Mesenchymal stem cell (in vitro differentiated cells and primary cell): ENCODE results near the gene EPAS1.

Source experiments
- DNase-seq: peaks from one replicate; pipeline ENCODE4 v3.0.0-alpha.2; 2013
- H2AFZ ChIP-seq: one replicate; pipeline ENCODE4 v1.6.1; 2013; ENCODE audit warnings: low read depth, mild to moderate bottlenecking, control low read depth, inconsistent platforms, low read length, moderate library complexity
- H2AK5ac ChIP-seq: 2 replicates; pipeline ENCODE4 v1.6.1; 2013; ENCODE audit warnings: low read length, moderate library complexity, mild to moderate bottlenecking, inconsistent platforms; ENCODE audit not compliant: severe bottlenecking
- H2BK120ac ChIP-seq: one replicate; pipeline ENCODE4 v1.6.1; 2013; ENCODE audit warnings: low read depth, mild to moderate bottlenecking, inconsistent platforms, low read length, moderate library complexity
- H2BK12ac ChIP-seq, 2 experiments: one replicate each; pipeline ENCODE4 v1.6.1; 2013; ENCODE audit warnings: inconsistent platforms in 2 of 2, low read length in 2 of 2, mild to moderate bottlenecking in 2 of 2, moderate library complexity in 2 of 2, control low read depth in 1 of 2
- H2BK15ac ChIP-seq: one replicate; pipeline ENCODE4 v1.6.1; 2013; ENCODE audit warnings: mild to moderate bottlenecking, low read depth, inconsistent platforms; ENCODE audit not compliant: poor library complexity, severe bottlenecking
- H2BK5ac ChIP-seq: 2 replicates; pipeline ENCODE4 v1.6.1; 2013; ENCODE audit warnings: low read depth, mild to moderate bottlenecking, low read length, control low read depth, inconsistent platforms; ENCODE audit not compliant: poor library complexity, severe bottlenecking
- H3K14ac ChIP-seq, 2 experiments: one replicate each; pipeline ENCODE4 v1.6.1; 2013; ENCODE audit warnings: inconsistent platforms in 2 of 2, low read length in 2 of 2, control low read depth in 1 of 2, mild to moderate bottlenecking in 1 of 2, moderate library complexity in 1 of 2
- H3K18ac ChIP-seq, 2 experiments: one replicate each; pipeline ENCODE4 v1.6.1; 2013; ENCODE audit warnings: inconsistent platforms in 2 of 2, low read length in 2 of 2, control low read depth in 1 of 2, low read depth in 1 of 2, mild to moderate bottlenecking in 1 of 2
- H3K23ac ChIP-seq, 2 experiments: one replicate each; pipeline ENCODE4 v1.6.1; 2013; ENCODE audit warnings: inconsistent platforms in 2 of 2, low read length in 2 of 2, mild to moderate bottlenecking in 2 of 2, moderate library complexity in 2 of 2, control low read depth in 1 of 2
- H3K27ac ChIP-seq: 2 replicates; pipeline ENCODE4 v1.5.1; 2013; ENCODE audit warnings: mild to moderate bottlenecking, moderate library complexity, low read length, control low read depth, inconsistent platforms; ENCODE audit not compliant: poor library complexity, severe bottlenecking
- H3K27me3 ChIP-seq, 2 experiments: 2 replicates each; pipeline versions ENCODE4 v1.6.1 to v1.7.0; 2013; ENCODE audit warnings: low read length in 2 of 2, mild to moderate bottlenecking in 2 of 2, moderate library complexity in 2 of 2, control low read depth in 1 of 2, inconsistent platforms in 1 of 2; ENCODE audit not compliant: control insufficient read depth in 1 of 2, insufficient read depth in 1 of 2
- H3K36me3 ChIP-seq, 2 experiments: 2 replicates each; pipeline versions ENCODE4 v1.6.1 to v1.7.0; 2013; ENCODE audit warnings: low read length in 2 of 2, control low read depth in 1 of 2, inconsistent platforms in 1 of 2, low read depth in 1 of 2, mild to moderate bottlenecking in 1 of 2; ENCODE audit not compliant: insufficient read depth in 2 of 2, control insufficient read depth in 1 of 2
- H3K4ac ChIP-seq, 2 experiments: one replicate each; pipeline ENCODE4 v1.6.1; 2013; ENCODE audit warnings: inconsistent platforms in 2 of 2, low read length in 2 of 2, mild to moderate bottlenecking in 2 of 2, moderate library complexity in 2 of 2, control low read depth in 1 of 2, low read depth in 1 of 2
- H3K4me1 ChIP-seq: 2 replicates; pipeline ENCODE4 v1.6.1; 2013; ENCODE audit warnings: low read depth, low read length, control low read depth; ENCODE audit not compliant: control insufficient read depth, insufficient read depth
- H3K4me2 ChIP-seq: 2 replicates; pipeline ENCODE4 v1.6.1; 2013; ENCODE audit warnings: low read length, mild to moderate bottlenecking, inconsistent platforms; ENCODE audit not compliant: poor library complexity, severe bottlenecking
- H3K4me3 ChIP-seq, 2 experiments: 2 replicates each; pipeline versions ENCODE4 v1.5.1 to v1.7.0; 2013; ENCODE audit warnings: low read length in 2 of 2, mild to moderate bottlenecking in 2 of 2, control low read depth in 1 of 2, low read depth in 1 of 2; ENCODE audit not compliant: insufficient read depth in 1 of 2
- H3K79me1 ChIP-seq: replicated peaks from 2 replicates; pipeline ENCODE4 v1.6.1; 2013; ENCODE audit warnings: mild to moderate bottlenecking, control low read depth, low read length, inconsistent platforms; ENCODE audit not compliant: poor library complexity, severe bottlenecking
- H3K9ac ChIP-seq: 2 replicates; pipeline ENCODE4 v1.7.0; 2013; ENCODE audit warnings: mild to moderate bottlenecking, low read length, moderate library complexity
- H3K9me3 ChIP-seq: 2 replicates; pipeline ENCODE4 v1.7.0; 2013; ENCODE audit warnings: mild to moderate bottlenecking, low read length; ENCODE audit not compliant: control insufficient read depth
- H4K8ac ChIP-seq: one replicate; pipeline ENCODE4 v1.6.1; 2013; ENCODE audit warnings: inconsistent platforms, mild to moderate bottlenecking, low read length, moderate library complexity
- H4K91ac ChIP-seq: one replicate; pipeline ENCODE4 v1.6.1; 2013; ENCODE audit warnings: mild to moderate bottlenecking, low read length, inconsistent platforms
- WGBS: methylation state at CpG from one replicate; pipeline ENCODE4 v1.1.7; 2013; ENCODE audit warnings: mixed read lengths; 5-methylcytosine and 5-hydroxymethylcytosine counted together

Gene EPAS1

DNA sequence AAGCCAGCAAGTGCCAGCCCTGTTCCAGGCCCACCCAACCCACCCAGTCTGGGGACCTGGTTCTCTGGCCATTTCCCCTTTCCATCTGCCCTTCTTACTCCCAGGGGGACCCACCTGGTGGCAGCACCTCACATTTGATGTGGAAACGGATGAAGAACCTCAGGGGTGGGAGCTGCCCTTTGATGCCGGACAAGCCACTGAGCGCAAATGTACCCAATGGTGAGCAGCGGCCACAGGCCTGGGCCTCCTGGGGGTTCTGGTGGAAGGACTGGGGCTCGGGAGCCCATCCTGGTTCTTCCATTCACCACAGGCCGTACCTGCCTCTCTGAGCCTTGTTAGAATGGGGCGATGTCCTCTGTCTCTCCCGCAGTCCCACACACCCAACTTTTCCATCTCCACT lies 84.7 kb downstream of the EPAS1 start:
- H3K4me3 ChIP-seq, result no peak overlapping the region
- H2BK5ac ChIP-seq, result no peak overlapping the region
- no peaks in the 10 kb centered on the region for H3K79me1 ChIP-seq
- no peak overlapping the region for H3K18ac ChIP-seq
- DNase-seq, result no peak
- no peaks in the 10 kb centered on the region for H3K27me3 ChIP-seq
- WGBS, result 100% methylated on average over 5 of the region's 8 CpGs
- peaks cover 1% of the 10 kb centered on the region for H3K4me1 ChIP-seq
- H3K23ac ChIP-seq, result no peak overlapping the region
- no peak overlapping the region for H2BK15ac ChIP-seq
- no peak overlapping the region for H2BK120ac ChIP-seq
- no peak overlapping the region for H3K9ac ChIP-seq
- no peak overlapping the region for H4K8ac ChIP-seq
- H2AK5ac ChIP-seq, result no peak overlapping the region
- no peak overlapping the region for H2AFZ ChIP-seq
- H2BK12ac ChIP-seq, result no peak overlapping the region
- H3K9me3 ChIP-seq, result no peaks in the 10 kb centered on the region
- no peak overlapping the region for H4K91ac ChIP-seq
- H3K36me3 ChIP-seq, result peaks cover 75 to 77% of the 10 kb centered on the region in 2 experiments
- no peak overlapping the region for H3K4ac ChIP-seq
- H3K27ac ChIP-seq, result no peak overlapping the region
- H3K4me2 ChIP-seq, result no peak overlapping the region
- H3K14ac ChIP-seq, result no peak overlapping the region

DNA sequence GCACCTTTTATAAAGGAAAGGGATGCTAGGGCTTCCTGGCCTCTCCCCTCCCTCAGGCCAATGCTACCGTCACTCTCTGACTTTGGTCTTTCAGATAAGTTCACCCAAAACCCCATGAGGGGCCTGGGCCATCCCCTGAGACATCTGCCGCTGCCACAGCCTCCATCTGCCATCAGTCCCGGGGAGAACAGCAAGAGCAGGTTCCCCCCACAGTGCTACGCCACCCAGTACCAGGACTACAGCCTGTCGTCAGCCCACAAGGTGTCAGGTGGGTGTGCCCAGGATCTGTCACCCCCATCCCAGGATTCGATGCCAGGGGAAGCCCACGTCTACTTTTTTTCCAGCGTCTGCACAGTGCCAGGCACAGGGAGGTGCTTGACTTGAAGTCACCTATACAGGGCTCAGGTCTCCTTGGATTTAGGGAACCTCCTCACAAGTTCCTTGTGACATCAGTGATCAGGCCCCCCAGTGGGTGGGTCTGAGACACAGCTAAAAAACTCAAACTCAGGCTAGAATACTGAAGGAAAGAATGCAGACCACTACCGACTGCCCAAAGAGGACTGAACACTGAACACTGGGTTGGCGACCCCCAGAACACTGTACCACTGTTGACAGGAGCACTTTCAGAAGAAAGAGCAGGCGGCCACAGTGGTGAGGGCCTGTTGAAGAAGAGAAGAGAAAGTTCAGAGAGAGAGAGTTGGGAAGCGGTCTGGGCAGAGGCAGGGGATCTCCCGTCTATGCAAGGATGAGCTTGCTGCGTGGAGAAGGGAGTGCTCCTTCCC lies 85.3 kb downstream of the EPAS1 start:
- no peaks in the 10 kb centered on the region for H3K9me3 ChIP-seq
- H3K18ac ChIP-seq, result no peak overlapping the region
- no peaks in the 10 kb centered on the region for H3K27me3 ChIP-seq
- H4K91ac ChIP-seq, result no peak overlapping the region
- no peak overlapping the region for H3K4ac ChIP-seq
- no peak overlapping the region for H2BK5ac ChIP-seq
- H3K4me1 ChIP-seq, result peaks cover 1% of the 10 kb centered on the region
- H3K4me2 ChIP-seq, result no peak overlapping the region
- no peak overlapping the region for H3K14ac ChIP-seq
- H2BK12ac ChIP-seq, result no peak overlapping the region
- no peak overlapping the region for H3K23ac ChIP-seq
- no peak overlapping the region for H3K27ac ChIP-seq
- peaks cover 69 to 74% of the 10 kb centered on the region in 2 experiments for H3K36me3 ChIP-seq
- no peak overlapping the region for H3K4me3 ChIP-seq
- peak overlapping the region; percentile 23 for H2BK15ac ChIP-seq
- no peak for DNase-seq
- no peak overlapping the region for H2AK5ac ChIP-seq
- WGBS, result 92% methylated on average over 14 of the region's 14 CpGs
- no peak overlapping the region for H4K8ac ChIP-seq
- no peak overlapping the region for H2AFZ ChIP-seq
- no peak overlapping the region for H2BK120ac ChIP-seq
- H3K79me1 ChIP-seq, result no peaks in the 10 kb centered on the region
- no peak overlapping the region for H3K9ac ChIP-seq

DNA sequence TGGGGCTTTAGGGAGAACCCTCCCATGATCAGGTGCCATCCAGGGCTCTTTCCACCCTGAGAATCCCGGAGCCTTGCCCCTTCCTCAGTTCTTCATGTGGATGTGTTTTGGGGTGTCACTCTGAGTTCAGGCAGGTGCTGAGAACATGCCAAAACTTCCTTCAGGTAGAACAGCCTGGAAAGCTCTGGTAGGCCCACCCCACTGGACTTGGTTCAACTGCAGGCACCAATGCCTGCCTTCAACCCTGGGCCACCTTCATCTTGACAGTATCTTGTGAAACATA lies 85.8 kb downstream of the EPAS1 start:
- Histone ChIP-seq H2BK5ac (no peak overlapping the region), H3K79me1 (no peaks in the 10 kb centered on the region), H3K27ac (no peak overlapping the region), H2AFZ (no peak overlapping the region), H3K9me3 (no peaks in the 10 kb centered on the region), H3K4ac (no peak overlapping the region), H2BK12ac (no peak overlapping the region), H3K4me3 (no peak overlapping the region), H2BK15ac (peak overlapping the region; percentile 23), H2AK5ac (no peak overlapping the region), H3K4me2 (no peak overlapping the region), H4K91ac (no peak overlapping the region), H4K8ac (no peak overlapping the region), H3K4me1 (peaks cover 1% of the 10 kb centered on the region), H3K9ac (no peak overlapping the region), H3K27me3 (no peaks in the 10 kb centered on the region), H3K14ac (no peak overlapping the region), H2BK120ac (no peak overlapping the region), H3K23ac (no peak overlapping the region), H3K36me3 (peaks cover 67 to 69% of the 10 kb centered on the region in 2 experiments), H3K18ac (no peak overlapping the region)
- 100% methylated on average over 1 of the region's 1 CpG for WGBS
- no peak for DNase-seq

DNA sequence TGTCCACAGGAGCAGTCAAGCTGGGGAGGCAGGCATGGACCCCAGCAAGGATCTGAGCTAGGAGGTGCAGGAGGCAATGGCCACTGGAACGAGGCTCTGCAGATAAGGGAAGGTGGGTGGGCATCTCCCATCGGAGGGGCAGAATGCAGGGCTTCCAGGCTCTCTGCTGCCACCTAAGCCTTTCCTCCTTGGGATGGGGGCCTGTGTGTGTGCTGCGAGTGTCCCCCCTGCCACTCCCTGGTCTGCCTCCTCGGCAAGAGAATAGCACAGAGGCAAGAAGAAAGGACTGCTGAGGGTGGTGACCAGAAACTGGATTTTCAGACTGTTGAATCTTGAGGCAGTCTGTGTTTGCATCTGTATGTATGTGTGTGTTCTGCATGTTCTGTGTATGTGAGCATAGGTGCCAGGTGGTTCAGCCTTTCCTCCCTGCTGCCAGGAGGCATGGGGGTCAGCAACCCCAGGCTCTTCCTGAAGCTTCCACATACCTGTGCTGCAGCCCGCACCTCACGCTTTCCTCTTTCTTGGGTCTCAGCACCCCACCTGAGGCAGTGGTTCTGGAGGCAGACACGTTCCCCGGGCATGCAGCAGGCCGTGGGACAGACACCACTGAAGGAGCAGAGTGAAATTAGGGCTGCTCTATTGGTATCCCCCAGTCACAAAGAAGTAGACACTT lies 86.7 kb downstream of the EPAS1 start:
- H3K4me1 ChIP-seq, result peaks cover 1% of the 10 kb centered on the region
- no peak overlapping the region for H2BK12ac ChIP-seq
- no peak overlapping the region for H3K14ac ChIP-seq
- H3K23ac ChIP-seq, result no peak overlapping the region
- H2BK15ac ChIP-seq, result no peak overlapping the region
- no peak overlapping the region for H2BK120ac ChIP-seq
- DNase-seq, result no peak
- no peaks in the 10 kb centered on the region for H3K9me3 ChIP-seq
- peaks cover 60 to 63% of the 10 kb centered on the region in 2 experiments for H3K36me3 ChIP-seq
- H3K9ac ChIP-seq, result no peak overlapping the region
- no peak overlapping the region for H3K4me3 ChIP-seq
- H2BK5ac ChIP-seq, result no peak overlapping the region
- 95% methylated on average over 9 of the region's 9 CpGs for WGBS
- no peak overlapping the region for H2AFZ ChIP-seq
- no peak overlapping the region for H4K8ac ChIP-seq
- no peak overlapping the region for H4K91ac ChIP-seq
- H3K27me3 ChIP-seq, result no peaks in the 10 kb centered on the region
- no peak overlapping the region for H3K4ac ChIP-seq
- no peak overlapping the region for H3K4me2 ChIP-seq
- no peak overlapping the region for H3K27ac ChIP-seq
- H3K18ac ChIP-seq, result no peak overlapping the region
- no peak overlapping the region for H2AK5ac ChIP-seq
- no peaks in the 10 kb centered on the region for H3K79me1 ChIP-seq
